NCI-H146 treated with DMSO at 0.1 percent for 48 hours (cell line): Measurements from ENCODE around the gene DCAF8.

Experiments
- DNase-seq: peaks from one replicate; lab custom pipeline; 2025; ENCODE audit not compliant: unreplicated experiment; lab: John Stamatoyannopoulos, UW

DCAF8 gene

DNA sequence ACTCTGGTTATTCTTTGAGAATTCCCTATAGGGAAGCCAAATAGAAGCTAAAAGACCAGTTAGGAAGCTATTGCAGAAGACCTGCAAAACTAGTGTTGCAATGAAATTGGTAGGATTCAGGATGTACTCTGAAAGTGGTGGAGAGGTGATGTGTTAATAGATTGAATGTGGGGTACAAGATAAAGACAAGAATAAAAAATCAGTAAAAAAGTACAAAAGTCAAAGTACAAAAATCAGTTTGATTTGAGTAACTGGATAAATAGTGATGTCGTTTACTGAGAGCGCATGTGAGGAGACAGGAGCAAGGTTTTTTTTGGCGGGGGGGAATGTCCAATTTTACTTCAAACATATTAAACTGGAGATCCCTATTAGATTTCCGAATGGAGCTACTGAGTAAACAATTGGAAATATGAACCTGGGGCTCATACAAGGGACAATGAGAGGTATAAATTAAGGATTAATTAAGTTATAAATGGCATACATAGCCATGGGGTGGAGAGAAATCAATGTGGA lies 2.5 kb upstream of the DCAF8 start:
- DNase-seq = peak; percentile 36

DNA sequence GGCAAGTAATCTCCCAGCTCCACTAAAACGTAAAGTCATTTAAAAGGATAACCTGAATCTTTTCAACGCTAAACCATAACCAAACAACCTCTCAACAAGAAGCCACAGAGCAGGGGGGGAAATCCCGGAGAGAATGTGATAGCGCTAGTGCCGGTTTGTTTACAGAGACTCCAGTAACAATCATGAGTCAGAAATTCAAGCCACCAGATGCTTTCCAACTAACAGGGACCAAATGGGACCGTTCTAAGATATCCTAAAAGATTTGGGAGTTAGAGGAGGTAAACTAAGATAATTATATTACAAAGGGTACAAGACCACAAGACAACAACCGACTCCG lies 825 bp downstream of the DCAF8 start:
- peak; percentile 62 for DNase-seq

DNA sequence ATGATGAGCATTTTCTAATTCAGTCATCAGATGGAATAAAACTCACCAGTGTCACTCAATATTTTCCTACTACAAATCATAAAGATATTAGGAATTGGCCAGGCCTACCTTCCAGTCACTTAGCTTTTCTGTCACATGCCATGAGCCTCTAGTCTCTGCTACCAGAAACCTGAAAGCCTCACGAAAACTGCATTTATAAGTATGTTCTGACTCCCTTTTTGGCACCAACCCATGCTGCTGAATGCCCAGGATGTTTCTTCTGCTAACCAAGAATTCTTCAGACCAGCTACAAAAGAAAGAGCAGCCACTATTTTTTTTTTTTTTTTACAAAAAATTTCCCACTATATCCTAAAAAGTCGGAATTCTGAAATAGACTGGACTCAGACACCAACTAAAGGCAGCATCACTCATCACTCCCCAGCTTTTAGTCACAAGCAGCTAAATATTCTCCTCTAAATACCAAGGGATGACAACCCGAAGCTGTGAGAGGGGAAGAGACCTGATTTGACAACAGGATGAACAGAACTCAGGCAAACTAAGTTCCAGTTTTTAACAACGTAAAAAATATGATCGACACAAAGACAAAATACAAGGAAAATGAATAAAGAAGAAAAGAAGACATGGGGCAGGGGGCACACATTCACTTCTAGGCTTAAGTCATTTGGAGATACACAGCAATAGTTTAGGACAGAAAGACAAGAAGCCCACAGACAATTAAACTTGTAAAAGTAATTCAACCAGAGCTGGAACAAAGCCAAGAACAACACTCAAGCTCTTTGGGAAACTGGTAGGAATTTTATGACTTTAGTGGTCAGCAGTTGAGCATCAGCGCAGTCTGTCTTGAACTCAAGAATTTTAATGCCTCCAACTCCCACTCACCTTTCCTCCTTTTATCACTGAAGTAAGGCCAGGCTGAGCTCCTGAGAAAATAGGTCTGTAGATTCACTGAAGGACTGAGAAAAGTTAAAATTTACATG lies 1.7 kb downstream of the DCAF8 start:
- no peak for DNase-seq

DNA sequence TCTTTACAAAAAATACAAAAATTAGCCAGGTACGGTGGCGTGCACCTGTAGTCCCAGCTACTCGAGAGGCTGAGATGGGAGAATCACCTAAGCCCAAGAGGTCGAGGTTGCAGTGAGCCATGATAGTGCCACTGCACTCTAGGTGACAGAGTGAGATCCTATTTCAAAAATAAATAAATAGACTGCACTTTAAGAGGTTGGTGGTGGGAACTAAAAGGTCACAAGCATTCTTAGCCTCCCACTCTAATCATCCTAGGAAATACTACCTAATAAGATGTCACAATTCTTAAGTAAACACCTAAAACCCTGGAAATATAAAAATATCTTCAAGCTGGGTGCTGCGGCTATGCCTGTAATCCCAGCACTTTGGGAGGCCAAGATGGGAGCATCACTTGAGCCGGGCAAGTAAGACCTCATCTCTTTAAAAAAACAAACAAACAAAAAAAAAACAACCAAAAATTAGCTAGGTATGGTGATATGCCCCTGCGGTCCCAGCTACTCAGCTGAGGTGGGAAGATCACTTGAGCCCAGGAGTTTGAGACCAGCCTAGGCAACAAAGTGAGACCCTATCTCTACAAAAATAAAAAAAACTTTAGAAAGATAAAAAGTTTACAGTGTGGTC lies 4.1 kb downstream of the DCAF8 start:
- DNase-seq = no peak

DNA sequence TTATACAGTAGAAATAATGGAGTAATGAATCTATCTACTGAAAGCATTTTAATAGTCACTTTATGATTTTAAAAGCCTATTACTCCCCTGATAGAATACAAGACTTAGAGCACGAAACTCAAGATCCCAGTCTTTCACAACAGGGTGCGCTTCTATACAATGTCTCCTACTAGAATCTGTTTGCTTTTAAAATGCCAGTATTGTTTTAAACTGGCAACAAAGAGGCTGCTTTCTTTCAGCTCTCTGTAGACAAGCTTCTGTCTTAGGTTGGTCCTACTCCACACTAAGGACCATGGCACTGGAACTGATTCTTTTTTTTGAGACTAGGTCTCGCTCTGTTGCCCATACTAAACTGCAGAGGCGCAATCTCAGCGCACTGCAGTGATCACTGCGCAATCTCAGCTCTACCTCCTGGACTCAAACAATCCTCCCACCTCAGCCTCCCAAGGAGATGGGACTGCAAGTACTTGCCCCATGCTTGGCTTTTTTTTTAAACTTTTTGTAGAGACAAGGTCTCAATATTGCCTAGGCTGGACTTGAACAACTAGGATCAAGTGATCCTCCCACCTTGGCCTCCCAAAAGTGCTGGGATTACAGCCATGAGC lies 4.8 kb downstream of the DCAF8 start:
- no peak for DNase-seq

DNA sequence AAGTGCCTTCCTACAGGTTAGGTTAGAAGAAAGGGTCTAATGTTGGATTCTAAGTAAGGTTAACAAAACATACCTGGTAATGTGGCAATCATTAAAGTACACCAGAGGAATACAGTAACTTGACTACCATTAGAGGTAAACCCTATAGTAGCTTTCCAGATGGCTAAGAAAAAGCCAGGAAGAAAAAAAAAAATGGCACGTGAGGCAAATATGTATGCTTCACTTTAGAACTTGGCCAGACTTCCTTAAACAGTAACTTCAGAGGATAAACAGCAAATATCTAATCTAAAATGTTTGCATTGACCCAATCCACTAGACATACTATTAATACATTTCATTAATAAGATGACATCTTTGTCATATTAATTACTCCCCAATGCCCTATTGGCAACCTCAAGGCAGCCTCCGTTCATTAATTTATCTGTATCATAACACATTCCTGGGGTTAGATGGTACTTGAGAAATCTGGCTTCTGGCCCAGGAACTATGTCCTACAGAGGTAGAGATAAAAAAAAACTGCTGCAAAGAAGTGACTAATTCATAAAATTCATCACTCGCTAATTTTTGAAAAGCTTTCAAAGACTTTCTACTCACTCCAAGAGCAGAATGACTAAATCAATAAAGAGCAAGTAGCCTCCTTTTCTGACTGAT lies 5.8 kb downstream of the DCAF8 start:
- DNase-seq = no peak

DNA sequence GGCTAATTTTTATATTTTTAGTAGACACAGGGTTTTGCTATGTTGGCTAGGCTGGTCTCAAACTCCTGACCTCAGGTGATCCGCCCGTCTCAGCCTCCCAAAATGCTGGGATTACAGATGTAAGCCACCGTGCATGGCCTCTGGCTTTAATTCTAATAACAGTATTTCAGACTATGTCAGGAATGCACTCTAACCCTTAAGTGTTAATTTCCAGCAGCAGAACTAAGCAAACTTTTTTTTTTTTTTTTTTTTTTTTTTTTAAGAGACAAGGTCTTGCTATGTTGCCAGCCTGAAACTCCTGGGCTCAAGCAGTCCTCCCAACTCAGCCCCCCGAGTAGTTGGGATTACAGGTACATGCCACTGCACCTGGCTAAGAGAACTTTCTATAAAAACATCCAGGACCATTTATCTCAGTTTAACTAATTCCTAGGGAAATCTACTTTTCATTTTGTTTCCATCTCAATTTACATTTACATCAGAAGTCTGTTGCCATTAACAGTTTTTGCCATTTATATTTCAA lies 6.5 kb downstream of the DCAF8 start:
- no peak for DNase-seq

DNA sequence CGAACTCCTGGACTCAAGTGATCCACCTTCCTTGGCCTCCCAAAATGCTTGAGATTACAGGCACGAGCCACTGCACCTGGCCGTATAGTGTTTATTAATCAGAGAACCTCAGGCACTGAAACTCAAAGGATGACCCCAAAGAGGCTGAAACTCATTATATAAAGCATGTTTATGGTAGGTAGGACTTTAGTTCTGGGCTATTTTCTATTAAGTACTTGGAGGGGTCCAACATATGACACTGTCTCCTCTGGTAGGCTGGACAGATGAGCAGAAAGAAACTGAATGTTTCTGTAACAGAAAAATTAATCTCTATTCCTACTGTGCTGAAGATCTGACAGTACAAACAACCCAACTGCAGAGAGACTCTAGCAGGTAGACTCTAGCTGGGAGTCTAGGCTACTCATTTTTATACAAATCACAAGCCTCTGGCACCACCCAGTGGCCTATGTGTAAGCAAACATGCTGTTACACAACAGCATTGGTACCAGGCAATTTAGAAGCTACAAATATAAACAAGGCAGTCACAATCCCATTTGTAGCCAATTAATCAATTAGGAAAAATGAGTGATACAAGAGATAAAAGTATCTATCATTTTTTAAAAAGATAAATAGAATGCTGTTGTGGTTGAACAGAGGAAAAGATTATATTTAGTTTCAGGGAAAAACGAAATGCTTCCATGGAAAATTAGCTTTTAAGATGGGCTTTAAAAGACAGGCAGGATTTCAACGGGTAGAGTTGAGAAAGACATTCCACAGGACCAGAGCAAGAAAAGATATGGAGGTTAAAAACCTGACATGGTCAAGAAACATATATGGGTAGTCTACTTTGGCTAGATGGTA lies 10.4 kb downstream of the DCAF8 start:
- peak; percentile 6 for DNase-seq

DNA sequence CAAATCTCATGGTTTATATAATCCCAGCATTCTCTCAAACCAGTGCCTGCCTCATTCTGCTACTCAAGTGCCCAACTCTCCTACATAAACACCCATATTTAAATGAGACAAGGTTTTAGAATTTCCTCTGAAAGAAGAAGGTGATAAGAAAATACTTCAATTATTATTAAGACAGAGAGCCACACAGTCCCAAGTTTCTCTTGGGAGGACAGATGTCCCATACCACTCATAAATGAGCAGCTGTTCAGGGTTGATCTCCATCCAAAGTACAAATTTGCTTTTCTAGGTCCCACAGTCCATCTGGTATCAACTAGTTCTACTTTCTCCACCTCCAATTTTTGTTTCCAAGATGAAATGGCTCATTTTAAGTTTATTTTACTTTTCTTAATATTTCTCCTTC lies 11.3 kb downstream of the DCAF8 start:
- DNase-seq = no peak

DNA sequence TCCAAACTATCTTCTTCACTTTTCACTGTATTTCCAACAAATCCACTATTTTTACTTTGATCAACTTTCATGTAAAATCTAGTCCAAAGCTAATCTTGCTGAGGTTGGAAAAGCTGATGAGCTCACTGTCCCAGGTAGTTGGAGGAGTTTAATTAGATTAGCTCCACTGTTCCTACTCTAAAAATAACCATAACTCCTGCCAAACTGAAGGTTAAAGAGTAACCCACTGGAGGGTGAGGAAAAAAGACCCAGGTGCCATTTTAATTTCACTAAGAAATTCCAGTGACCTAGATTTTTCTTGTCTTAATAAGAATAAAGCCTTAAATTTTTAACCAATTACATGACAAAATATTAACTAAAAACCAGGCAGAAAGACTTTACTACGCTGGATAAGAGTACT lies 15.3 kb downstream of the DCAF8 start:
- no peak for DNase-seq

DNA sequence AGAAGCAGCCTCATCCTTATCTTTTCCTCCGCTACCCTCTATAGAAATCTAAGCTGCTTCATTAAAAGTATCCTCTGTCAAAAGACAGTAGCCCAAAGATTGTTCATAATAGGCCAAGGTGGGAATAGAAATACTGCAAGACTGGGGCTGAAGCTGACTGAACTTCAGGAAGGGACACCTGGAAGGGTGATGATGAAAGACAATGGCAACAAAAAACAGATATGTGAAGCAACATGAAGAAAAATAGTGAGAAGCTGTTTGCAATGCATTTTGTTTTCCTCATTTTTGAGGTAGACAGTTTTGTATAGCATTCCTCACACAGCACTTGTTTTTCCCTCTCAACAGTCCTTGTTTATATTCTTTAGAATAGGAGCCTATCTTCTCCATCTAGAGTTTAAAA lies 16.9 kb downstream of the DCAF8 start:
- no peak for DNase-seq

DNA sequence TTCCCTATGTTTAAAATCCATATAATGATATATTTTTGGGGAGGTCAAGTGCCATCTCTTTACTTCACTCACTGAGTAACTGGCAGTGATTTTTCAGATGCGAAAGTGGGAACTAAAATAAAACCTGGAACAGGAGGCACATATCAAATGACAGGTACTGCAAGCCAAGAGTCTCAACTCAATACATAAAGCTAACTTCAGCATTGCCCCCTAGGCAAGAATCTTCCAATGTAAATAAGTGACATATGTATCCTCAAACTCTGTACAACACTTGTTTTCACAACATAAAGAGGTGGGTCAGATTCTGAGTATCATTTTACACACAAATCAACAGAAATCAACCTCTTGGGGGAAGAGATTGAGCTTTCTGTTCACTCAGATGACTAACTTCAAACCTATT lies 18.1 kb downstream of the DCAF8 start:
- no peak for DNase-seq

DNA sequence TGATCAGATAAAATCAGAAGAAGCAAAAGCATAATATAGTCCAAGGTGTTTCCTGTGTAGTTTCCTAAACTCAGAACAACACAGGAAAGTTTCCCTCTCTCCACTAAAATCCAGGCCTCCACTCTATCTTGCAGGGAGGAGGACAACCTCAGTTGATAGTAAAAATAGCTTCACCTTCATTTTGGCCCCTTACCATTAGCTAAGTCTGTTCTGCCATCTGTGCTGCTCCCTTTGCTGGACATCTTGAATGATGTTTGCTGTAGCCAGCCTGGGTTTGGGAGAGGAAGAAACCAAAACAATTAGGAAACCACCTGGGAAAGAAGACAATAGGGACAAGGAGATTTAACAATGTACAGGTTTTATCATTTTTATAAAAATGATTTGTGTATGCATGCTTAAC lies 18.6 kb downstream of the DCAF8 start:
- DNase-seq = no peak

DNA sequence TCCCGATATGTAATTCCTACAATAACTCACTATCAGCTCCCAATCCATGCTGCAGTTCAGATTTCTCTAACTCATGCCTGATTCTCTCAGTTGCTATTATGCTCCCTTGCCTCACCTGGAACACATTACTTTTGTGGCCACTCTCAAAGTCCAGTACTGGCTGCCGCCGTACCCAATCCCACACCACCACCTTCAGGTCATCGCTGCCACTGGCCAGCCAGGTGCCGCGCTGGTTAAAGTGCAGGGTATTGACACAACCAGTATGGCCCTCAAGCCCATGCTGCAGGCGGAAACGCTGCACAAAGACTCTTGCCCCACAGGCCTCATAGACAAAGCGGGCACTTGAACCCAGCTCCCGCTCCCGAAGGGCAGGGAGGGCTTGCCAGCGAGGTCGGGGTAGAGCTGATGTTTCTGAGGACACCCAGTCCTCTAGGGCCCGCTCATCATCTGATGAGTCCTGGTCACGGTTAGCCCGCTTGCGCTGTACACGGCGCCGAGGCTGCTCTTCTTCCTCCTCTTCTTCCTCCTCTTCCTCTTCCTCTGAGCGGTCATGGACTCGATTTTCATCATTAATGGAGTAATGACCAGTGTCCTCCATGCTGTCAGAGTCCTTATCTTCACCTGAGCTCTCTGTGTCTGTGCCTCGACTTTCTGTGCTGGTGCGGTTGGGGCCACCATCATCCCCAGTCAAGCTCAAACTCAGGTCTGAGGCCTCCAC lies 22.6 kb downstream of the DCAF8 start:
- no peak for DNase-seq

DNA sequence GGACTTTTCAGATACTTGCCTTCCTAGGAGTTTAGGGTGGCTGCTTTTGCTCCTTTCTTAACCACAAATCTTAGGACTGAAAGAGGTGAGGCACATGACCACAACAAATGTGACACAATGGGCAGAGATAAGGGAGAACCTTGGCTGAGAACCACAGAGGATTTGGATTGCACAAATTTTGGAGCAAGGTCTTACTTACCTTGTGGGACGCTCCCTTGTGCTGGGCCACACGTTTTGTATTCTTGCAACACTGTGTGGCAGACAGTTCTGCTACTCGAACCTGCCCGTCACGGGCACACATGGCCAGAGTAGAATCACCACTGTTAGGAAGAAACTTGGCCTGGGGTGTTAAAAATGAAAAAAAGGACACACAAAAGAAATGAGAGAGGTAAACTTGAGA lies 23.9 kb downstream of the DCAF8 start:
- DNase-seq = no peak

DNA sequence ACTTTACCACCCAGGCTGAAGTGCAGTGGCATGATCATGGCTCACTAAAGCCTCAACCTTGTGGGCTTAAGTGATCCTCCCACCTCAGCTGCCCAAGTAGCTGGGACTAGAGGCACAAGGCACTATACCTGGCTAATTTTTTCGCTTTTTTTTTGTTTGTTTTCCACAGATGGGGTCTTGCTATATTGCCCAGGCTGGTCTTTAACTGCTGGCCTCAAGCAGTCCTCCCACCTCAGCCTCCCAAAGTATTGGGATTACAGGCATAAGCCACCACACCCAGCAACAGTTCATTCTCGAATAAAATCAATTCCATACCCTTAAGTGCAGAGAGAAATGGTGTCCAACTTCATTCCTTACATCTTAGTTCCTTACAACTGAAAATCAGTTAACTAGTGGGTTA lies 24.8 kb downstream of the DCAF8 start:
- DNase-seq = no peak

DNA sequence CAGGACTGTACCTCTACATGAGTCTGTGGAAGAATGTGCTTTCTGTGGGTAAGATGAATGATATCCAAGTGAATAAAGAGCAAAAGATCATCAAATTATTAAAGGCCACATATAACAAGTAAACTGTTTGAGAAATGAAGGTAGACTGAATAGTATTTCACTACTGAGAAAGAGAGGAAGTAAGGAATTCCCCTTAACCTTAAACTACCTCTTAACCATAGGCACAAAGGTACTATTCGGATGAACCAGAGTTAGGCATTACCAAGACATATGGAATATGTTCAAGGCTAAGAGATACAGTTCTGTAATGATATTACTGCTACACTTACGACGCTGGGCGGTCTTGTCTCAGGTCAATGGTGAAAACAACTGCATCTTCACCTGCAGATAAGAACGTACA lies 25.5 kb downstream of the DCAF8 start:
- DNase-seq = no peak

DNA sequence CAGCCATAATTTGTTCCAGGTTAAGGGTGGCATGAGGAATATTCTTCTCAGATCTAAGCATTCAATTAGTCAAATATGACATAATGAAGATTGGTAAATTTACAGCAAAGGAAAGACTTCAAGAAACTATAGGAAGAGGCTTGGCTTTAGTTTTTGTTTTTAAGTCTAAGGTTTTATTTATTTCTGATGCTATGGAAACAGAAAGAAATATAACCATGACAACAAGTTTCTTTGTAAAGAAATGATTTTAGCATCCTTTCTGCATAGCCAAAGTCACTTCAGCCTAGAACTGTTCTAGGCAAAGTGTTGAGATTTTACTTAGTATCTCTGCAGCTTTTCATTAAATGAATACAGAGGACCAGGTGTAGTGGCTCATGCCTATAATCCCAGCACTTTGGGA lies 29.4 kb downstream of the DCAF8 start:
- no peak for DNase-seq

DNA sequence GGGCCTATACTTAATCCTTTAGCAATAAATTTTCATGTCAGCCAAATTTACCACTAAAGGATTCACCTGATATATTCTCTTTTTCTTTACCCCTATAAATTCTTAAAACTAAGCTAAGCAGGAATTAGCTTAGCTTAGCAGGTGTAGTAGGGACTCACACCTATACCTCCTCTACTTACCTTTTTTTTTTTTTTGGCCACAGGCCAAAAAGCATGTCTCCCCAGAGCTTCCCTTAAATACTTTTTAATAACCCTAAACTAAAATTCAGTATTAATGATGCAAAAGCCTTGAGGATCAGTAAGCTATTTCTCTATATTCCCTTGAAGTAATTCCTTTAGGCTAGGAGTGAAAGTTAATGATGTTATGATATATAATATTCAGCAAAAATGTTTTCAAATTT lies 33.9 kb downstream of the DCAF8 start:
- no peak for DNase-seq

DNA sequence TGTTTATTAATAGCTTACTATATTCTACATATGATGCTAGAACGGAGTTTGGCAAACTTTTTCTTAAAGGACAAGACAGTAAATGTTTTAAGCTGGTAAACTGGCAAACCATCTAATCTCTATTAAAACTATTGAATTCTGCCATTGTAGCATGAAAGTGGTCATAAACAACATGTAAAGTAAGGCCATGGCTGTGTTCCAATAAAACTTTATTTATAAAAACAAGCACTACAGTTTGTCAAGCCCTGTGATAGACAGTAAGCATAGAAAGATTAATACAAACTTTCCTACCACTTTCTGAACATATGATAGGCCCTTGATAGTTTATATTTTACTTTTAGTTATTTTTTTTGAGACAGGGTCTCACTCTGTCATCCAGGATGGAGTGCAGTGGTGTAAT lies 34.8 kb downstream of the DCAF8 start:
- no peak for DNase-seq
